ENCODE measurements around the gene ATP6V0B.

DNA sequence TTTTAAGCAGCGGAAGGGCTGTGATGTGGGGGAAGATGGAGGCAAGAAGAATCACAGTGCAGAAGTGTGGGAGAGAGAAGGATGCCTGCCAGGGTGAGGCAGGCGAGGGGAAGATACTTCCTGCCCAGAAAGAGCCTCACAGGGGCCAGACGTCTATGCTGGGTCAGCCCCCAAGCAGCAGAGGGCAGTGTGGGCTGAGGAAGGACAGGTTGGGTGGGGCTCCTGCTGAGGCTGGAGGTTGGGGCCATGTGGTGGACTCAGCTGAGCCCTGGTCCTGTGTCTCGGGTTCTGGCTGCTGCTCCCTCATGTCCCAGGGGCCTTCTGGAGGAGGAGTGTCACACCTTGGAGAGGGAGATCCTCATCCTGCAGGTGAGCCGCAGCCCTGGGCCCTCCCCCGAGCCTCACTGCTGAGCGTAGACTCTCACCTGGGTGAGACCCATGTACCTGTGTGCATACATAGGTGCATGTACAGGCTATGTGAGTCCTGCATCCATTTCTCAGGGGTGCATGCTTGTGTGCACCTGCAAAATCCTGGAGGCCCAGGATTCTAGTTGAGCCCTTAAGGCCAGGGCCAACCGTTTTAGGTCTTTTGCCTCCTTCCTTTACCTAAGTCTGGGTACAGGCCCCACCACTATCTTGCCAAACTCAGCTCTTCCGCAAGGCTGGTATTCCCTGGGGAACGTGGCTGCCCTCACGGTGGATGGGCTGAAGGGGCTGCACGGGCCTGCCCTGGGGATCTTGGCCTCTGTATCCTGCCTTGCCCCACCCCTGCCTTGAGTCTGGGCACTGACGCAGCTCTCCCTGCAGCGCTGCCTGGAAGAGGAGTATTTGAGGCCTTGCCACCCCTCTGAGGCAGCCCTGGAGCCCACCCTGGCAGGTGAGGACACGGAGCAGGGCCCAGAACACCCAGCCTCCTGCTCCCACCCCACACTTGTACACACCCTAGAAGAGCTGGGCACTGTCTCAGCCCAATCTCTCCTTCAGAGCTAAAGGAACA lies 20.3 kb downstream of the ATP6V0B start:
- TF ChIP-seq, protein P1, sequence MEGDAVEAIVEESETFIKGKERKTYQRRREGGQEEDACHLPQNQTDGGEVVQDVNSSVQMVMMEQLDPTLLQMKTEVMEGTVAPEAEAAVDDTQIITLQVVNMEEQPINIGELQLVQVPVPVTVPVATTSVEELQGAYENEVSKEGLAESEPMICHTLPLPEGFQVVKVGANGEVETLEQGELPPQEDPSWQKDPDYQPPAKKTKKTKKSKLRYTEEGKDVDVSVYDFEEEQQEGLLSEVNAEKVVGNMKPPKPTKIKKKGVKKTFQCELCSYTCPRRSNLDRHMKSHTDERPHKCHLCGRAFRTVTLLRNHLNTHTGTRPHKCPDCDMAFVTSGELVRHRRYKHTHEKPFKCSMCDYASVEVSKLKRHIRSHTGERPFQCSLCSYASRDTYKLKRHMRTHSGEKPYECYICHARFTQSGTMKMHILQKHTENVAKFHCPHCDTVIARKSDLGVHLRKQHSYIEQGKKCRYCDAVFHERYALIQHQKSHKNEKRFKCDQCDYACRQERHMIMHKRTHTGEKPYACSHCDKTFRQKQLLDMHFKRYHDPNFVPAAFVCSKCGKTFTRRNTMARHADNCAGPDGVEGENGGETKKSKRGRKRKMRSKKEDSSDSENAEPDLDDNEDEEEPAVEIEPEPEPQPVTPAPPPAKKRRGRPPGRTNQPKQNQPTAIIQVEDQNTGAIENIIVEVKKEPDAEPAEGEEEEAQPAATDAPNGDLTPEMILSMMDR (conservative IDR thresholded peaks at IDR 0.05; ENCODE audit: low read depth, low read length), result no peak
- no peak for TF ChIP-seq EZH2 (IDR thresholded peaks at IDR 0.05; ENCODE audit: borderline replicate concordance, low read depth, low read length, poor library complexity, severe bottlenecking)

Measured in A673 (cell line).